ENCODE results near the gene CMAS. TPM values are rescaled to one million over a fixed set of nuclear protein-coding genes. Genes with fewer than 3 reads are reported as not detected.

CMAS gene
- total RNA-seq, 1 donor from 2014 or later: 26.1 TPM

- Histone ChIP-seq H3K4me3 (no peak overlapping the region), H3K27me3 (ENCODE audit: low read depth) (no peaks in the 10 kb centered on the region), H3K9me3 (no peaks in the 10 kb centered on the region), H3K4me1 (no peaks in the 10 kb centered on the region), H3K27ac (no peak overlapping the region), H3K36me3 (peaks cover 61% of the 10 kb centered on the region)
- intact Hi-C loops (cut with DNase I): no loop called here
- TF ChIP-seq CTCF (IDR thresholded peaks at IDR 0.05): no peak
- no peak for ATAC-seq
- DNase-seq: no peak
These were observed 10.6 kb downstream of the CMAS start for GRCh38 chr12:22056607-22057006.

- TF ChIP-seq CTCF (IDR thresholded peaks at IDR 0.05): no peak
These were observed 14.1 kb downstream of the CMAS start for GRCh38 chr12:22059976-22060647.

GRCh38 chr12:22064968-22065367 lies 18.9 kb downstream of the CMAS start:
- H3K36me3 ChIP-seq: peaks cover 64% of the 10 kb centered on the region
- no peak for DNase-seq
- no peak overlapping the region for H3K27ac ChIP-seq
- ATAC-seq: peak in 1 of 2 donors; percentile 61
- no peaks in the 10 kb centered on the region for H3K9me3 ChIP-seq
- no peaks in the 10 kb centered on the region for H3K4me1 ChIP-seq
- intact Hi-C loops (cut with DNase I): no loop called here
- no peaks in the 10 kb centered on the region for H3K27me3 ChIP-seq (ENCODE audit: low read depth)
- no peak for TF ChIP-seq CTCF (IDR thresholded peaks at IDR 0.05)
- H3K4me3 ChIP-seq: no peak overlapping the region

More at GRCh38 chr12:22059976-22060647, 14.1 kb downstream of the CMAS start:
- intact Hi-C loops (cut with DNase I): no loop called here
- H3K4me3 ChIP-seq: no peak overlapping the region
- H3K27ac ChIP-seq: no peak overlapping the region
- H3K36me3 ChIP-seq: peaks cover 91% of the 10 kb centered on the region
- no peaks in the 10 kb centered on the region for H3K27me3 ChIP-seq (ENCODE audit: low read depth)
- H3K4me1 ChIP-seq: no peaks in the 10 kb centered on the region
- DNase-seq: no peak
- no peaks in the 10 kb centered on the region for H3K9me3 ChIP-seq
- ATAC-seq: no peak

GRCh38 chr12:22066310-22066709 lies 20.3 kb downstream of the CMAS start:
- H3K27me3 ChIP-seq (ENCODE audit: low read depth): no peaks in the 10 kb centered on the region
- DNase-seq (no peak), ATAC-seq (no peak)
- TF ChIP-seq CTCF (IDR thresholded peaks at IDR 0.05): no peak
- H3K4me1 ChIP-seq: no peaks in the 10 kb centered on the region
- no peak overlapping the region for H3K27ac ChIP-seq
- peaks cover 50% of the 10 kb centered on the region for H3K36me3 ChIP-seq
- no peaks in the 10 kb centered on the region for H3K9me3 ChIP-seq
- no peak overlapping the region for H3K4me3 ChIP-seq
- intact Hi-C loops (cut with DNase I): no loop called here

- no peak overlapping the region for H3K27ac ChIP-seq
- H3K4me3 ChIP-seq: no peak overlapping the region
- intact Hi-C loops (cut with DNase I): no loop called here
- ATAC-seq (no peak), DNase-seq (no peak)
- no peak for TF ChIP-seq CTCF (IDR thresholded peaks at IDR 0.05)
- peaks cover 20% of the 10 kb centered on the region for H3K36me3 ChIP-seq
- no peaks in the 10 kb centered on the region for H3K27me3 ChIP-seq (ENCODE audit: low read depth)
- H3K9me3 ChIP-seq: no peaks in the 10 kb centered on the region
- no peaks in the 10 kb centered on the region for H3K4me1 ChIP-seq
These were observed 23.8 kb downstream of the CMAS start for GRCh38 chr12:22069851-22070250.

Measured in lower lobe of right lung (tissue), 2 donors.